Body of pancreas (tissue), 4 donors: ENCODE measurements around the gene TSPAN3.

Experiments
- CTCF ChIP-seq, 7 experiments: fragments of 450-650 bp in 4 of 7; fragments of 200-600 bp in 3 of 7; sonication (generic) in 3 of 7; IDR thresholded peaks; one replicate each; pipeline ENCODE4 v1.5.1; 2016 to 2019; ENCODE audit warnings: antibody characterized with exemption in 7 of 7
- POLR2A ChIP-seq, 3 donors: fragments of 450-650 bp; IDR thresholded peaks; one replicate each; pipeline ENCODE4 v1.6.1; 2016; ENCODE audit warnings: antibody characterized with exemption in 3 of 3, mild to moderate bottlenecking in 2 of 3

- TF ChIP-seq CTCF (IDR thresholded peaks at IDR 0.05) (no peak), POLR2A (IDR thresholded peaks at IDR 0.05) (peak in 2 of 3 donors; percentile 37 to 47)
Observed at GRCh38 chr15:77069521-77070121, 1.3 kb downstream of the TSPAN3 start.
